Neural cell (in vitro differentiated cells): ENCODE results near the gene COPG1. TPM values are rescaled to one million over a fixed set of nuclear protein-coding genes. Genes with fewer than 3 reads are reported as not detected.
"Not testable (repeated sequence)": the region's sequence is repeated elsewhere in the genome, so short reads cannot be mapped to it uniquely, and the experiment has no call there.

Experiments used
- H2AFZ ChIP-seq: fragments of 200-600, 300-800 bp; sonication (generic), shearing (Covaris generic); 2 replicates; pipeline ENCODE4 v1.6.0; 2014; ENCODE audit warnings: low read depth, mild to moderate bottlenecking, antibody characterized with exemption, low read length, moderate library complexity
- H3F3A ChIP-seq: fragments of 200-600 bp; shearing (Covaris generic); 2 replicates; pipeline ENCODE4 v1.6.1; 2016; ENCODE audit warnings: mild to moderate bottlenecking, moderate library complexity, mixed read lengths, antibody characterized with exemption, low read length; ENCODE audit not compliant: insufficient read depth, poor library complexity, severe bottlenecking
- H3K27ac ChIP-seq: fragments of 200-600, 300-800 bp; sonication (generic), shearing (Covaris generic); 2 replicates; pipeline ENCODE4 v1.5.1; 2014; ENCODE audit warnings: mild to moderate bottlenecking, low read length, moderate library complexity
- H3K27me3 ChIP-seq: fragments of 300-800, 200-600 bp; sonication (generic), shearing (Covaris generic); 2 replicates; pipeline ENCODE4 v1.6.0; 2014; ENCODE audit warnings: mild to moderate bottlenecking, low read depth, low read length, moderate library complexity; ENCODE audit not compliant: insufficient read depth
- H3K36me3 ChIP-seq: fragments of 300-800, 200-600 bp; sonication (generic), shearing (Covaris generic); 2 replicates; pipeline ENCODE4 v1.5.1; 2014; ENCODE audit warnings: mild to moderate bottlenecking, antibody characterized with exemption, low read length, moderate library complexity; ENCODE audit not compliant: insufficient read depth
- H3K4me2 ChIP-seq: fragments of 300-800, 200-600 bp; sonication (generic), shearing (Covaris generic); 2 replicates; pipeline ENCODE4 v1.6.0; 2014; ENCODE audit warnings: mild to moderate bottlenecking, low read length
- H3K4me3 ChIP-seq: fragments of 300-800, 200-600 bp; sonication (generic), shearing (Covaris generic); 2 replicates; pipeline ENCODE4 v1.5.1; 2014; ENCODE audit warnings: mild to moderate bottlenecking, low read length, moderate library complexity
- H3K79me2 ChIP-seq: fragments of 200-600 bp; shearing (Covaris generic); replicated peaks from 2 replicates; pipeline ENCODE4 v1.6.0; 2014; ENCODE audit warnings: mild to moderate bottlenecking, low read length, moderate library complexity; ENCODE audit not compliant: insufficient read depth
- H3K9ac ChIP-seq: fragments of 300-800, 200-600 bp; sonication (generic), shearing (Covaris generic); 2 replicates; pipeline ENCODE4 v1.6.1; 2016; ENCODE audit warnings: mild to moderate bottlenecking, low read length, mixed read lengths
- H3K9me2 ChIP-seq: fragments of 200-600 bp; shearing (Covaris generic); 2 replicates; pipeline ENCODE4 v1.6.1; 2016; ENCODE audit warnings: mild to moderate bottlenecking, low read length, mixed read lengths; ENCODE audit not compliant: insufficient read depth
- H3K9me3 ChIP-seq: fragments of 200-600, 300-800 bp; sonication (generic), shearing (Covaris generic); 2 replicates; pipeline ENCODE4 v1.6.1; 2016; ENCODE audit warnings: mild to moderate bottlenecking, mixed run types, low read length, moderate library complexity, mixed read lengths
- H4K20me1 ChIP-seq: fragments of 200-600 bp; shearing (Covaris generic); 2 replicates; pipeline ENCODE4 v1.6.1; 2016; ENCODE audit warnings: mild to moderate bottlenecking, mixed run types; ENCODE audit not compliant: insufficient read depth
- CTCF ChIP-seq: fragments of 450-650 bp; IDR thresholded peaks from 2 replicates; pipeline ENCODE4 v1.5.1; 2014; ENCODE audit warnings: antibody characterized with exemption, mild to moderate bottlenecking, moderate library complexity; ENCODE audit not compliant: poor library complexity, severe bottlenecking
- EP300 ChIP-seq: fragments of 450-650 bp; conservative IDR thresholded peaks from 2 replicates; pipeline ENCODE4 v1.6.1; 2014; ENCODE audit warnings: antibody characterized with exemption, mild to moderate bottlenecking, moderate library complexity; ENCODE audit not compliant: poor library complexity, severe bottlenecking
- EZH2 ChIP-seq: fragments of 200-600, 300-800 bp; shearing (Covaris generic), sonication (generic); IDR thresholded peaks from 2 replicates; pipeline ENCODE4 v1.6.1; 2014; ENCODE audit warnings: antibody characterized with exemption, low read length, borderline replicate concordance, mild to moderate bottlenecking; ENCODE audit not compliant: insufficient read depth, poor library complexity, severe bottlenecking
- MXI1 ChIP-seq: fragments of 450-650 bp; conservative IDR thresholded peaks from 2 replicates; pipeline ENCODE4 v1.6.1; 2014; ENCODE audit warnings: antibody characterized with exemption, mild to moderate bottlenecking; ENCODE audit not compliant: poor library complexity, severe bottlenecking
- POLR2AphosphoS5 ChIP-seq: IDR thresholded peaks from 2 replicates; pipeline ENCODE4 v1.6.1; 2012
- RAD21 ChIP-seq: fragments of 450-650 bp; conservative IDR thresholded peaks from 2 replicates; pipeline ENCODE4 v1.6.1; 2014; ENCODE audit warnings: antibody characterized with exemption, mild to moderate bottlenecking, moderate library complexity
- SMC3 ChIP-seq: fragments of 450-650 bp; conservative IDR thresholded peaks from 2 replicates; pipeline ENCODE4 v1.6.1; 2014; ENCODE audit warnings: antibody characterized with exemption, mild to moderate bottlenecking, moderate library complexity; ENCODE audit not compliant: poor library complexity
- TAF1 ChIP-seq: IDR thresholded peaks from 2 replicates; pipeline ENCODE4 v1.6.1; 2012; ENCODE audit warnings: low read depth
- polyA plus RNA-seq: library from polyadenylated mRNA; depleted of rRNA; stranded (reverse); fragments of >200 nt; gene quantifications from 2 replicates; pipeline ENCODE4 v1.2.3, GENCODE V29; 2014
- TF ChIP-seq, protein P1 (sequence below): IDR thresholded peaks from 2 replicates; pipeline ENCODE4 v1.6.1; 2012; ENCODE audit warnings: borderline replicate concordance

COPG1 gene
- polyA plus RNA-seq, 1 donor from 2014 or later: 75.0 TPM

GRCh38 chr3:129213238-129213637 is 36.2 kb upstream of the COPG1 start:
- H3K9me3 ChIP-seq: no peaks in the 10 kb centered on the region
- H3K4me2 ChIP-seq: no peak overlapping the region
- no peak for TF ChIP-seq SMC3
- no peak for TF ChIP-seq EP300
- no peak for TF ChIP-seq EZH2
- TF ChIP-seq CTCF: no peak
- TF ChIP-seq, protein P1, sequence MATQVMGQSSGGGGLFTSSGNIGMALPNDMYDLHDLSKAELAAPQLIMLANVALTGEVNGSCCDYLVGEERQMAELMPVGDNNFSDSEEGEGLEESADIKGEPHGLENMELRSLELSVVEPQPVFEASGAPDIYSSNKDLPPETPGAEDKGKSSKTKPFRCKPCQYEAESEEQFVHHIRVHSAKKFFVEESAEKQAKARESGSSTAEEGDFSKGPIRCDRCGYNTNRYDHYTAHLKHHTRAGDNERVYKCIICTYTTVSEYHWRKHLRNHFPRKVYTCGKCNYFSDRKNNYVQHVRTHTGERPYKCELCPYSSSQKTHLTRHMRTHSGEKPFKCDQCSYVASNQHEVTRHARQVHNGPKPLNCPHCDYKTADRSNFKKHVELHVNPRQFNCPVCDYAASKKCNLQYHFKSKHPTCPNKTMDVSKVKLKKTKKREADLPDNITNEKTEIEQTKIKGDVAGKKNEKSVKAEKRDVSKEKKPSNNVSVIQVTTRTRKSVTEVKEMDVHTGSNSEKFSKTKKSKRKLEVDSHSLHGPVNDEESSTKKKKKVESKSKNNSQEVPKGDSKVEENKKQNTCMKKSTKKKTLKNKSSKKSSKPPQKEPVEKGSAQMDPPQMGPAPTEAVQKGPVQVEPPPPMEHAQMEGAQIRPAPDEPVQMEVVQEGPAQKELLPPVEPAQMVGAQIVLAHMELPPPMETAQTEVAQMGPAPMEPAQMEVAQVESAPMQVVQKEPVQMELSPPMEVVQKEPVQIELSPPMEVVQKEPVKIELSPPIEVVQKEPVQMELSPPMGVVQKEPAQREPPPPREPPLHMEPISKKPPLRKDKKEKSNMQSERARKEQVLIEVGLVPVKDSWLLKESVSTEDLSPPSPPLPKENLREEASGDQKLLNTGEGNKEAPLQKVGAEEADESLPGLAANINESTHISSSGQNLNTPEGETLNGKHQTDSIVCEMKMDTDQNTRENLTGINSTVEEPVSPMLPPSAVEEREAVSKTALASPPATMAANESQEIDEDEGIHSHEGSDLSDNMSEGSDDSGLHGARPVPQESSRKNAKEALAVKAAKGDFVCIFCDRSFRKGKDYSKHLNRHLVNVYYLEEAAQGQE: no peak
- no peak for TF ChIP-seq TAF1
- no peak for TF ChIP-seq POLR2AphosphoS5
- TF ChIP-seq RAD21: no peak
- TF ChIP-seq MXI1: no peak
- no peak overlapping the region for H3K9ac ChIP-seq
- no peaks in the 10 kb centered on the region for H3K9me2 ChIP-seq
- H2AFZ ChIP-seq: no peak overlapping the region
- no peaks in the 10 kb centered on the region for H3K27me3 ChIP-seq
- H3K4me3 ChIP-seq: no peak overlapping the region
- H3F3A ChIP-seq: no peaks in the 10 kb centered on the region
- no peaks in the 10 kb centered on the region for H3K79me2 ChIP-seq
- H4K20me1 ChIP-seq: no peaks in the 10 kb centered on the region
- H3K36me3 ChIP-seq: no peaks in the 10 kb centered on the region
- H3K27ac ChIP-seq: no peak overlapping the region

DNA sequence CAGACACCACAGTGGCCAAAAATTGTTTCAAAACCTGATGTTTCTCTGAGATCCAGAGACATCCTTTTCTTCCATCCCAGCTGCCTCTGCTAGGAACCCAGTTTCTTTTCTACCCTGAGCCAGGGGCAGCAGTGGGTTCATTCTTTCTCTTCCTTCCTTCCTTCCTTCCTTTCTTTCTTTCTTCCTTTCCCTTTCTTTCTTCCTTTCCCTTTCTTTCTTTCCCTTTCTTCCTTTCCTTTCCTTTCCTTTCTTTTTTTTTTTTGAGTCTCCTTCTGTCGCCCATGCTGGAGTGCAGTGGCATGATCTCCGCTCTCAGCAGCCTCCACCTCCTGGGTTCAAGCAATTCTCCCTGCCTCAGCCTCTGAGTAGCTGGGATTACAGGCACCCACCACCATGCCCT is 30.7 kb upstream of the COPG1 start:
- Histone ChIP-seq H3K36me3 (no peaks in the 10 kb centered on the region), H3K27ac (no peak overlapping the region), H3K27me3 (no peaks in the 10 kb centered on the region), H3F3A (no peaks in the 10 kb centered on the region), H3K79me2 (no peaks in the 10 kb centered on the region), H3K9me2 (no peaks in the 10 kb centered on the region), H4K20me1 (no peaks in the 10 kb centered on the region), H3K4me2 (no peak overlapping the region), H3K4me3 (no peak overlapping the region), H3K9me3 (no peaks in the 10 kb centered on the region), H2AFZ (no peak overlapping the region), H3K9ac (no peak overlapping the region)
- TF ChIP-seq POLR2AphosphoS5: no peak
- no peak for TF ChIP-seq CTCF
- no peak for TF ChIP-seq EZH2
- no peak for TF ChIP-seq EP300
- TF ChIP-seq RAD21: no peak
- TF ChIP-seq, protein P1: no peak

DNA sequence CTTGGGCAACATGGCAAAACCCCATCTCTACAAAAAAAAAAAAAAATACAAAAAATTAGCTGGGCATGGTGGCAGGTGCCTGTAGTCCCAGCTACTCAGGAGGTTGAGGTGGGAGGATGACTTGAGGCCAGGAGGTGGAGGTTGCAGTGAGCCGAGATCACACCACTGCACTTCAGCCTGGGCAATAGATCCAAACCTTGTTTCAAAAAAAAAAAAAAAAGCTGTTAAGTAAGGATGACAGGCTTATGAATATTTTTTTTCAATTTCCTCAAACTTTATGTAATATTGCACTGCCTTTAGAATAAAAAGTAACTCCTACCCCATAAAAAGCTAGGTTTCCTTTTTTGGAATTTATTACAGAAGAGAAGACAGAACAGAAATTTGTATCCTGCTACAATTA is 25.0 kb upstream of the COPG1 start:
- H3K36me3 ChIP-seq, H3K9ac ChIP-seq, H3K27me3 ChIP-seq, H4K20me1 ChIP-seq, H3K79me2 ChIP-seq, H3K4me2 ChIP-seq, H2AFZ ChIP-seq, H3K9me2 ChIP-seq, H3F3A ChIP-seq, H3K9me3 ChIP-seq, H3K27ac ChIP-seq, H3K4me3 ChIP-seq: not testable (repeated sequence)
